Caco-2 (cell line): ENCODE data around the gene ACAN. TPM values are rescaled to one million over a fixed set of nuclear protein-coding genes. Genes with fewer than 3 reads are reported as not detected.

Experiments used
- BruUV-seq: library from RNA; stranded (reverse); fragments of 400-500 nt; replicated peaks from 2 replicates; lab custom pipeline; 2021; lab: Mats Ljungman, UMichigan
- CTCF ChIA-PET: fragments of 300-600 bp; sonication (Branson Sonifier 250); formaldehyde crosslinking; loops from one replicate; lab custom pipeline; 2022; ENCODE audit warnings: antibody characterized with exemption; lab: Charles Lee
- POLR2A ChIA-PET: fragments of 300-600 bp; sonication (Branson Sonifier 250); formaldehyde crosslinking; loops from one replicate; lab custom pipeline; 2022; ENCODE audit warnings: antibody characterized with exemption; lab: Charles Lee
- DNase-seq, 2 experiments: peaks; one replicate each; pipeline versions ENCODE4 v3.0.0 to v3.0.0-alpha.2; 2020 to 2022
- H3K27me3 ChIP-seq: replicated peaks from 2 replicates; pipeline ENCODE4 v1.6.0; 2011; ENCODE audit warnings: low read length; ENCODE audit not compliant: control insufficient read depth, insufficient read depth
- H3K36me3 ChIP-seq: 2 replicates; pipeline ENCODE4 v1.5.1; 2011; ENCODE audit warnings: low read length; ENCODE audit not compliant: control insufficient read depth, insufficient read depth
- H3K4me1 ChIP-seq: fragments of 250-450 bp; sonication (Bioruptor Pico); 2 replicates; pipeline ENCODE4 v1.5.1; 2020; ENCODE audit warnings: mild to moderate bottlenecking
- H3K4me3 ChIP-seq: 2 replicates; pipeline ENCODE4 v1.5.1; 2011; ENCODE audit warnings: low read depth, mild to moderate bottlenecking, control low read depth, low read length
- H3K9me3 ChIP-seq: fragments of 250-450 bp; sonication (Bioruptor Pico); 2 replicates; pipeline ENCODE4 v1.5.1; 2020; ENCODE audit warnings: mild to moderate bottlenecking, moderate library complexity
- H3K27ac Mint-ChIP-seq: one replicate; pipeline ENCODE4 v1.8.0; 2022; ENCODE audit warnings: mixed read lengths; ENCODE audit not compliant: unreplicated experiment
- H3K27me3 Mint-ChIP-seq: one replicate; pipeline ENCODE4 v1.8.0; 2022; ENCODE audit warnings: mixed read lengths; ENCODE audit not compliant: insufficient read depth, unreplicated experiment
- H3K36me3 Mint-ChIP-seq: one replicate; pipeline ENCODE4 v1.8.0; 2022; ENCODE audit warnings: mild to moderate bottlenecking, mixed read lengths; ENCODE audit not compliant: insufficient read depth, unreplicated experiment
- H3K4me1 Mint-ChIP-seq: one replicate; pipeline ENCODE4 v1.8.0; 2022; ENCODE audit warnings: low read depth, mixed read lengths; ENCODE audit not compliant: unreplicated experiment
- H3K4me3 Mint-ChIP-seq: one replicate; pipeline ENCODE4 v1.8.0; 2022; ENCODE audit warnings: mild to moderate bottlenecking, moderate library complexity, mixed read lengths; ENCODE audit not compliant: unreplicated experiment
- H3K9me3 Mint-ChIP-seq: one replicate; pipeline ENCODE4 v1.8.0; 2022; ENCODE audit warnings: mixed read lengths; ENCODE audit not compliant: unreplicated experiment
- intact Hi-C: fragments of 100-400 bp; cut with micrococcal nuclease; formaldehyde crosslinking; loops from one replicate; pipeline ENCODE4 v1.10.0; 2022; ENCODE audit not compliant: unreplicated experiment
- total RNA-seq: library from RNA; stranded (reverse); gene quantifications from 2 replicates; pipeline ENCODE4 v1.2.3, GENCODE V29; 2022
- TF ChIP-seq, protein P1 (sequence below), 2 experiments: fragments of 200-600 bp in 1 of 2; IDR thresholded peaks; 1 replicate in 1 of 2; 2 replicates in 1 of 2; pipeline versions ENCODE4 v1.5.1 to v1.8.0; 2011 to 2022; ENCODE audit warnings: antibody characterized with exemption in 1 of 2, control low read depth in 1 of 2, inconsistent platforms in 1 of 2, low read depth in 1 of 2, low read length in 1 of 2, mild to moderate bottlenecking in 1 of 2, moderate library complexity in 1 of 2; ENCODE audit not compliant: insufficient read depth in 1 of 2, severe bottlenecking in 1 of 2, unreplicated experiment in 1 of 2

Gene ACAN
- total RNA-seq, 1 experiment from 2014 or later, result not detected

DNA sequence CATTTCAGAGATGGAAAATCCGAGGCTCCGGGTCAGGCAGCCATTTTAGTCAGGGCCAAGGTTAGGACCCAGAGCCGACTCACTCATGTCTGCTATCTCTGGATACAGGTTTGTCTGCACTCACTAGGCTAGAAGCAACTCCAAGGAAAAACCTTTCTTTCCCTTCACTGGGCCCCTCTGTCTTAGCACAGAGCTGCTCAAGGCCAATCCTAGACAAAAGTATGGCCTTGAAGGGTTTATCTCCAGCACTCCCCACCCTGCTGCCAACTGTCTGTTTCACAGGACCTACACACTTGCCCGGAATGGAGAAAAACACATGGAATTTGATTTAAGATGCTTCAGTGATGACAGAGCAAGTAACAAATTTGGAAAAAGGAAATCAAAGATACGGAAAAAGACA, 25.6 kb downstream of the ACAN start:
- no peaks in the 10 kb centered on the region for H3K9me3 Mint-ChIP-seq
- peaks cover under 1% of the 10 kb centered on the region for H3K27me3 Mint-ChIP-seq
- no peak for DNase-seq
- intact Hi-C loops, result no loop called here
- Histone ChIP-seq H3K4me3 (no peak overlapping the region), H3K27me3 (no peaks in the 10 kb centered on the region), H3K9me3 (no peaks in the 10 kb centered on the region), H3K4me1 (no peaks in the 10 kb centered on the region), H3K36me3 (no peaks in the 10 kb centered on the region)
- BruUV-seq, result no TSS peak
- H3K27ac Mint-ChIP-seq, result no peak overlapping the region
- H3K4me3 Mint-ChIP-seq, result no peak overlapping the region
- TF ChIP-seq, protein P1, sequence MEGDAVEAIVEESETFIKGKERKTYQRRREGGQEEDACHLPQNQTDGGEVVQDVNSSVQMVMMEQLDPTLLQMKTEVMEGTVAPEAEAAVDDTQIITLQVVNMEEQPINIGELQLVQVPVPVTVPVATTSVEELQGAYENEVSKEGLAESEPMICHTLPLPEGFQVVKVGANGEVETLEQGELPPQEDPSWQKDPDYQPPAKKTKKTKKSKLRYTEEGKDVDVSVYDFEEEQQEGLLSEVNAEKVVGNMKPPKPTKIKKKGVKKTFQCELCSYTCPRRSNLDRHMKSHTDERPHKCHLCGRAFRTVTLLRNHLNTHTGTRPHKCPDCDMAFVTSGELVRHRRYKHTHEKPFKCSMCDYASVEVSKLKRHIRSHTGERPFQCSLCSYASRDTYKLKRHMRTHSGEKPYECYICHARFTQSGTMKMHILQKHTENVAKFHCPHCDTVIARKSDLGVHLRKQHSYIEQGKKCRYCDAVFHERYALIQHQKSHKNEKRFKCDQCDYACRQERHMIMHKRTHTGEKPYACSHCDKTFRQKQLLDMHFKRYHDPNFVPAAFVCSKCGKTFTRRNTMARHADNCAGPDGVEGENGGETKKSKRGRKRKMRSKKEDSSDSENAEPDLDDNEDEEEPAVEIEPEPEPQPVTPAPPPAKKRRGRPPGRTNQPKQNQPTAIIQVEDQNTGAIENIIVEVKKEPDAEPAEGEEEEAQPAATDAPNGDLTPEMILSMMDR (IDR thresholded peaks at IDR 0.05; ENCODE audit: insufficient read depth in 1 of 2, low read depth in 1 of 2, low read length in 1 of 2, severe bottlenecking in 1 of 2, unreplicated experiment in 1 of 2), result no peak
- H3K4me1 Mint-ChIP-seq, result no peaks in the 10 kb centered on the region
- ChIA-PET CTCF (no interaction called here), POLR2A (no interaction called here)
- no peaks in the 10 kb centered on the region for H3K36me3 Mint-ChIP-seq

DNA sequence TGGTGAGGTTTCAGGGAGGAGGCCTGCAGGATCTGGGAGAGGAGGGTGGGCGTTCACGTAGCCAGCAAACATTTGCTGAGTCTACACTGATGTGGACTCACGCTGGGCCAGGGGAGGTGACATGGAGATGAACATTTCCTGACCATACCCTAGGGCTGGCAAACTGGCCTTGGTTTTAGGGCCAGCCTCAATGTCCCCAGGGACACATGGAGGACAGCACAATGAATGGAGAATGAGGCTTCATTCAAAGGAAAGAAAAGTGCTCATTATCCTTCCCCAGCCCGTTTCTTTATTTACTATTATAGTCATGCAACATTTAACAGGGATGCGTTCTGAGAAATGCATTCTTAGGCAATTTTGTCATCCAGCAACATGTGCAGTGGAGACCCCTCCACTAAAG, 26.8 kb downstream of the ACAN start:
- H3K27ac Mint-ChIP-seq, result no peak overlapping the region
- POLR2A ChIA-PET, result no interaction called here
- Histone ChIP-seq H3K27me3 (no peaks in the 10 kb centered on the region), H3K4me3 (no peak overlapping the region), H3K9me3 (no peaks in the 10 kb centered on the region), H3K36me3 (no peaks in the 10 kb centered on the region), H3K4me1 (no peaks in the 10 kb centered on the region)
- H3K4me1 Mint-ChIP-seq, result no peaks in the 10 kb centered on the region
- H3K4me3 Mint-ChIP-seq, result no peak overlapping the region
- no peaks in the 10 kb centered on the region for H3K9me3 Mint-ChIP-seq
- CTCF ChIA-PET, result no interaction called here
- H3K27me3 Mint-ChIP-seq, result no peaks in the 10 kb centered on the region
- TF ChIP-seq, protein P1 (IDR thresholded peaks at IDR 0.05; ENCODE audit: insufficient read depth in 1 of 2, low read depth in 1 of 2, low read length in 1 of 2, severe bottlenecking in 1 of 2, unreplicated experiment in 1 of 2), result no peak
- intact Hi-C loops, result no loop called here
- no TSS peak for BruUV-seq
- H3K36me3 Mint-ChIP-seq, result no peaks in the 10 kb centered on the region
- DNase-seq, result no peak

DNA sequence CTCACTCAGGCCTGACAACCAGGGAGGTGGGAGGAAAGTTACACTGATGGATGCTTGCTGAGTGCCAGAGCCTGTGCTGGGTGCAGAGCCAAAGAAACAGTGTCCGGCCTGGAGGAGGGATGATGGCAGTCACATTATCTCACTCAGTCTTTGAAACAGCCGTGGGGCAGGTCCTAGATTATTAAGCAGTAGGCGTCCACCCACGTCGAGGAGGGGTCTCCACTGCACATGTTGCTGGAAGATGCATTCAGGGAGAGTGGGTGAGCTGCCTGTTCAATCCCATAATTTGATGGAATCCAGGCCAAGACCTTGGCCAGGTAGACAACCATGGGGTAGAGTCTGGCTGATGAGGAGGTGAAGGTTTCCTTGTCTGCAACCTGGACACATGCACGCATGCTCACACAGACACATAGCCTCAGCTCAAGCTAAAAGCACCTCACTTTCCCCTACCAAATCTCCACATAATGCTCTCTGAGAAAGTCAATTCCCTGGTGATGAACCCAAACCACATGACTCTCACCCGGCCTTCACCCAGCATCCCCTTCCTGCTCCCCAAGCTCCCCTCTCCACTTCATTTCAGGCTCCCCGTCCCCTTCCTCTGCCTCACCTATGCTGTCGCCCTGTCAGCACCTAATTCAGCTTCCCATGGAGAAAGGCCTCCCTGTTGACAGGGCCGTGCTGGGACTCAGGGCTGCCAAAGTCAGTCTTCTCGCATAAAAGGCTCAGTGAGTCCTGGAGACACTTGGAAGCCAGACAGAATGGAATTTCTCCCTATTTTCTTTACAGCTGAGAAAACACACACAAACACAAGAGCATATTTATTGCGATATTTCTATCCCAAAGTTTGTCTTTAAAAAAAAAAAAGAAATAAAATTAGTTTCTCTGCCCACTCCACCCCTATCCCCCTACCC, 29.8 kb downstream of the ACAN start:
- intact Hi-C loops, result no loop called here
- ChIA-PET CTCF (no interaction called here), POLR2A (no interaction called here)
- Histone ChIP-seq H3K9me3 (no peaks in the 10 kb centered on the region), H3K27me3 (no peaks in the 10 kb centered on the region), H3K4me3 (no peak overlapping the region), H3K4me1 (no peaks in the 10 kb centered on the region), H3K36me3 (no peaks in the 10 kb centered on the region)
- H3K9me3 Mint-ChIP-seq, result no peaks in the 10 kb centered on the region
- H3K27ac Mint-ChIP-seq, result no peak overlapping the region
- H3K36me3 Mint-ChIP-seq, result no peaks in the 10 kb centered on the region
- no peaks in the 10 kb centered on the region for H3K4me1 Mint-ChIP-seq
- DNase-seq, result no peak
- no peaks in the 10 kb centered on the region for H3K27me3 Mint-ChIP-seq
- no peak overlapping the region for H3K4me3 Mint-ChIP-seq
- TF ChIP-seq, protein P1 (IDR thresholded peaks at IDR 0.05; ENCODE audit: insufficient read depth in 1 of 2, low read depth in 1 of 2, low read length in 1 of 2, severe bottlenecking in 1 of 2, unreplicated experiment in 1 of 2), result no peak
- no TSS peak for BruUV-seq
